Smooth muscle cell (in vitro differentiated cells): ENCODE measurements around the gene KIF26A. TPM values are rescaled to one million over a fixed set of nuclear protein-coding genes. Genes with fewer than 3 reads are reported as not detected.

Experiments
- DNase-seq: peaks from one replicate; lab custom pipeline; 2025; ENCODE audit not compliant: unreplicated experiment; lab: John Stamatoyannopoulos, UW
- H2AFZ ChIP-seq: fragments of 200-600 bp; sonication (generic); 2 replicates; pipeline ENCODE4 v1.6.0; 2016; ENCODE audit warnings: antibody characterized with exemption, low read depth, mild to moderate bottlenecking
- H3F3A ChIP-seq: fragments of 200-600 bp; sonication (generic); 2 replicates; pipeline ENCODE4 v1.6.0; 2017; ENCODE audit warnings: antibody characterized with exemption, low read depth
- H3K27ac ChIP-seq: fragments of 200-600 bp; sonication (generic); 2 replicates; pipeline ENCODE4 v1.5.1; 2016; ENCODE audit warnings: low read depth, mild to moderate bottlenecking
- H3K27me3 ChIP-seq: fragments of 200-600 bp; sonication (generic); 2 replicates; pipeline ENCODE4 v1.6.1; 2016; ENCODE audit warnings: low read depth, mild to moderate bottlenecking
- H3K36me3 ChIP-seq: fragments of 200-600 bp; sonication (generic); 2 replicates; pipeline ENCODE4 v1.5.1; 2016; ENCODE audit warnings: low read depth
- H3K4me1 ChIP-seq: fragments of 200-600 bp; sonication (generic); 2 replicates; pipeline ENCODE4 v1.5.1; 2016; ENCODE audit warnings: low read depth
- H3K4me2 ChIP-seq: fragments of 200-600 bp; sonication (generic); 2 replicates; pipeline ENCODE4 v1.6.0; 2016; ENCODE audit warnings: mild to moderate bottlenecking
- H3K4me3 ChIP-seq: fragments of 200-600 bp; sonication (generic); 2 replicates; pipeline ENCODE4 v1.5.1; 2016; ENCODE audit warnings: mild to moderate bottlenecking
- H3K79me2 ChIP-seq: fragments of 200-600 bp; sonication (generic); 2 replicates; pipeline ENCODE4 v1.6.0; 2016; ENCODE audit warnings: low read depth, mild to moderate bottlenecking
- H3K9ac ChIP-seq: fragments of 200-600 bp; sonication (generic); 2 replicates; pipeline ENCODE4 v1.6.0; 2016; ENCODE audit warnings: low read depth
- H3K9me3 ChIP-seq: fragments of 200-600 bp; sonication (generic); replicated peaks from 2 replicates; pipeline ENCODE4 v1.5.1; 2016; ENCODE audit warnings: low read depth
- H4K20me1 ChIP-seq: fragments of 200-600 bp; sonication (generic); 2 replicates; pipeline ENCODE4 v1.6.0; 2016; ENCODE audit warnings: low read depth
- CTCF ChIP-seq: fragments of 200-600 bp; sonication (generic); IDR thresholded peaks from 2 replicates; pipeline ENCODE4 v1.5.1; 2017; ENCODE audit warnings: borderline replicate concordance, mild to moderate bottlenecking, antibody characterized with exemption; ENCODE audit not compliant: insufficient read depth, poor library complexity, severe bottlenecking
- WGBS: methylation state at CpG from one replicate; pipeline ENCODE4 v1.1.7; 2016; ENCODE audit warnings: low lambda C conversion rate; 5-methylcytosine and 5-hydroxymethylcytosine counted together
- polyA plus RNA-seq: library from polyadenylated mRNA; unstranded; fragments of >200 nt; fragmentation: Nextera tagmentation; extraction: Ambion mirVana; gene quantifications from 2 replicates; pipeline ENCODE4 v1.2.1, GENCODE V29; 2016
- total RNA-seq: library from RNA; depleted of rRNA; stranded (reverse); fragments of >200 nt; gene quantifications from 2 replicates; pipeline ENCODE4 v1.2.3, GENCODE V29; 2014

Gene KIF26A
- total and polyA plus RNA-seq, 2 experiments from 2014 or later = 4.4 to 5.9 TPM

DNA sequence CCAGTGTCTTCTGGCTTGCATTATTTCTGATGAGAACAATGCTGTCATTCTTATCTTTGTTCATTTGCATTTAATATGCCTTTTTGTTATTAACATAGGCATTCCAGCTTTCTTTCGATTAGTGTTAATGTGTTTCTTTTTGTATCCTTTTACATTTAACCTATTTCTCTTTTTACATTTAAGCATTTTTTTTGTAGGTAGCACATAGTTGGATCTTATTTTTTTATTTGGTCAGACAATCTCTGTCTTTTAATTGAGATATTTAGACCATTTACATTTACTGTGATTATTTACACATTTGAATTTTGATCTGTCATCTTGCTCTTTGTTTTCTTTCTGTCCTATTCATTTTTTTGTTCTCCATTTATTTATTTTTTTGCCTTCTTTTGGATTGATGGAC is 14.5 kb upstream of the KIF26A start:
- no peak for DNase-seq
- Histone ChIP-seq H3K9ac (no peak overlapping the region), H3K4me3 (no peak overlapping the region), H3K27me3 (no peaks in the 10 kb centered on the region), H3K27ac (no peak overlapping the region), H3F3A (no peaks in the 10 kb centered on the region), H3K4me1 (no peaks in the 10 kb centered on the region), H4K20me1 (no peaks in the 10 kb centered on the region), H2AFZ (no peak overlapping the region), H3K79me2 (no peaks in the 10 kb centered on the region), H3K4me2 (no peak overlapping the region), H3K36me3 (no peaks in the 10 kb centered on the region), H3K9me3 (peaks cover 5% of the 10 kb centered on the region)
- TF ChIP-seq CTCF = no peak
- WGBS = 98% methylated on average over 1 of the region's 1 CpG

- Histone ChIP-seq H3K27ac (no peak overlapping the region), H3F3A (no peaks in the 10 kb centered on the region), H3K79me2 (no peaks in the 10 kb centered on the region), H4K20me1 (no peaks in the 10 kb centered on the region), H3K4me3 (no peak overlapping the region), H3K4me1 (no peaks in the 10 kb centered on the region), H3K36me3 (no peaks in the 10 kb centered on the region), H2AFZ (no peak overlapping the region), H3K4me2 (no peak overlapping the region), H3K27me3 (no peaks in the 10 kb centered on the region), H3K9ac (no peak overlapping the region), H3K9me3 (peaks cover 12% of the 10 kb centered on the region)
- 79% methylated on average over 4 of the region's 4 CpGs for WGBS
- no peak for TF ChIP-seq CTCF
- no peak for DNase-seq
These were observed 13.4 kb upstream of the KIF26A start for GRCh38 chr14:104125011-104125410.

- Histone ChIP-seq H3F3A (no peaks in the 10 kb centered on the region), H3K79me2 (no peaks in the 10 kb centered on the region), H3K4me1 (no peaks in the 10 kb centered on the region), H2AFZ (no peak overlapping the region), H3K4me2 (no peak overlapping the region), H3K27me3 (no peaks in the 10 kb centered on the region), H3K27ac (no peak overlapping the region), H3K4me3 (no peak overlapping the region), H3K36me3 (no peaks in the 10 kb centered on the region), H3K9me3 (peaks cover 12% of the 10 kb centered on the region), H3K9ac (no peak overlapping the region), H4K20me1 (no peaks in the 10 kb centered on the region)
- TF ChIP-seq CTCF = no peak
- no peak for DNase-seq
- WGBS = 92% methylated on average over 2 of the region's 2 CpGs
These were observed 11.6 kb upstream of the KIF26A start for GRCh38 chr14:104126753-104127152.

- Histone ChIP-seq H3F3A (no peaks in the 10 kb centered on the region), H3K9ac (no peak overlapping the region), H3K27ac (no peak overlapping the region), H4K20me1 (no peaks in the 10 kb centered on the region), H3K4me1 (no peaks in the 10 kb centered on the region), H3K4me2 (no peak overlapping the region), H3K4me3 (no peak overlapping the region), H3K36me3 (no peaks in the 10 kb centered on the region), H3K79me2 (no peaks in the 10 kb centered on the region), H3K9me3 (peaks cover 8% of the 10 kb centered on the region), H3K27me3 (peaks cover 9% of the 10 kb centered on the region), H2AFZ (no peak overlapping the region)
- DNase-seq = no peak
- 93% methylated on average over 1 of the region's 1 CpG for WGBS
- TF ChIP-seq CTCF = no peak
These were observed 9.4 kb upstream of the KIF26A start for GRCh38 chr14:104128981-104129380.
